Measurements from ENCODE around the gene MCL1. TPM values are rescaled to one million over a fixed set of nuclear protein-coding genes. Genes with fewer than 3 reads are reported as not detected.
A peak's percentile ranks its signal among the peaks of the same experiment; 100 is the strongest.

The MCL1 gene
- total and polyA plus RNA-seq, 10 of the 15 experiments (the other 5 are each of a cell fraction or from before 2014, with no cell fraction given) = 18.1 to 148 (median 86.4) TPM

DNA sequence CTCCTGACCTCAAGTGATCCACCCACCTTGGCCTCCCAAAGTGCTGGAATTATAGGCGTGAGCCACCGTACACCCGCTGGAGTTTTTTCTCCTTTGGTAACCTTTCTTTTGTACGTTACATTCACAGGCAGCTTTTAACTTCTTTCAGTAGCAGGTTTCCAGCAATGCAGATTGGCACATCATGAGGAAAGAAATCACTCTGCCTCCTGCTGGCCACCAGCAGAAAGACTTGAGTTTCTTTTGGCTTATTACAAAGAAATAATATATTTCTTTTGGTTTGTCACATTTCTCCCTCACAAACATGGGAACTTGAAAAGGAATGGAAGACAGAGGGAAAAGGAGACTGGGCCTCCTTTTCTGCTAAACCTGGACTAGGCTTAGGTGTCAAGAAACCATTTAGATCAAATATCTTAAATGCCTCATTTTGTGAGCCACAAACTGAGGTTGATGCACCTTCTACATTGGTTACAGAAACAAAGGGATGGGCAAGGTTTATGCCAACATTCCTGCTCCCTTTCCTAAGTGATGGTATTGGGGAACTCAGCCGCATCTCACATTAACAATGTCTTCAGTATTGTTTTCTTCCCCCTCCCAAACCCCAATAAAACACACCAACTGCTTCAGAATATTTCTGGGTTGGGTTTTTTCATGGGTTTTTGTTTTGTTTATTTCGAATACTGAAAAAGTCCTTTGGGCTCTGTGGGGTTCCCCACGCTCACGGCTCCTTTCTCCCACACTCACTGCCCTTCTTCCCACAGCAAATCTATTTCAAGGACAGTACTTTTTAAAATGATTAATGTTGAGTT, 42.3 kb upstream of the MCL1 start (continued):
- TF ChIP-seq, protein P1, sequence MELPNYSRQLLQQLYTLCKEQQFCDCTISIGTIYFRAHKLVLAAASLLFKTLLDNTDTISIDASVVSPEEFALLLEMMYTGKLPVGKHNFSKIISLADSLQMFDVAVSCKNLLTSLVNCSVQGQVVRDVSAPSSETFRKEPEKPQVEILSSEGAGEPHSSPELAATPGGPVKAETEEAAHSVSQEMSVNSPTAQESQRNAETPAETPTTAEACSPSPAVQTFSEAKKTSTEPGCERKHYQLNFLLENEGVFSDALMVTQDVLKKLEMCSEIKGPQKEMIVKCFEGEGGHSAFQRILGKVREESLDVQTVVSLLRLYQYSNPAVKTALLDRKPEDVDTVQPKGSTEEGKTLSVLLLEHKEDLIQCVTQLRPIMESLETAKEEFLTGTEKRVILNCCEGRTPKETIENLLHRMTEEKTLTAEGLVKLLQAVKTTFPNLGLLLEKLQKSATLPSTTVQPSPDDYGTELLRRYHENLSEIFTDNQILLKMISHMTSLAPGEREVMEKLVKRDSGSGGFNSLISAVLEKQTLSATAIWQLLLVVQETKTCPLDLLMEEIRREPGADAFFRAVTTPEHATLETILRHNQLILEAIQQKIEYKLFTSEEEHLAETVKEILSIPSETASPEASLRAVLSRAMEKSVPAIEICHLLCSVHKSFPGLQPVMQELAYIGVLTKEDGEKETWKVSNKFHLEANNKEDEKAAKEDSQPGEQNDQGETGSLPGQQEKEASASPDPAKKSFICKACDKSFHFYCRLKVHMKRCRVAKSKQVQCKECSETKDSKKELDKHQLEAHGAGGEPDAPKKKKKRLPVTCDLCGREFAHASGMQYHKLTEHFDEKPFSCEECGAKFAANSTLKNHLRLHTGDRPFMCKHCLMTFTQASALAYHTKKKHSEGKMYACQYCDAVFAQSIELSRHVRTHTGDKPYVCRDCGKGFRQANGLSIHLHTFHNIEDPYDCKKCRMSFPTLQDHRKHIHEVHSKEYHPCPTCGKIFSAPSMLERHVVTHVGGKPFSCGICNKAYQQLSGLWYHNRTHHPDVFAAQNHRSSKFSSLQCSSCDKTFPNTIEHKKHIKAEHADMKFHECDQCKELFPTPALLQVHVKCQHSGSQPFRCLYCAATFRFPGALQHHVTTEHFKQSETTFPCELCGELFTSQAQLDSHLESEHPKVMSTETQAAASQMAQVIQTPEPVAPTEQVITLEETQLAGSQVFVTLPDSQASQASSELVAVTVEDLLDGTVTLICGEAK (IDR thresholded peaks at IDR 0.05; ENCODE audit: borderline replicate concordance) = no peak
- TF ChIP-seq PAX5 (IDR thresholded peaks at IDR 0.05; ENCODE audit: borderline replicate concordance, low read depth, low read length) = no peak
- peak; percentile 57 to 74 (median 63); a peak in 5 of 6 replicates for TF ChIP-seq CTCF (IDR thresholded peaks at IDR 0.05 in 2 of 3, conservative IDR thresholded peaks at IDR 0.05 in 1 of 3; ENCODE audit: control insufficient read depth in 2 of 3, extremely low read depth in 1 of 3, insufficient read depth in 1 of 3, low read depth in 3 of 3, low read length in 3 of 3)
- TF ChIP-seq ATF7 (IDR thresholded peaks at IDR 0.05; ENCODE audit: low read depth) = no peak
- no peak for TF ChIP-seq NFYB (IDR thresholded peaks at IDR 0.05; ENCODE audit: insufficient read depth, low read depth, low read length)
- 0 out of 2 replicates have a peak, but pooled peaks have one; percentile 27 for TF ChIP-seq NBN (IDR thresholded peaks at IDR 0.05)
- TF ChIP-seq RFX5 (IDR thresholded peaks at IDR 0.05; ENCODE audit: low read depth, low read length) = no peak
- no peak for TF ChIP-seq SIN3A (IDR thresholded peaks at IDR 0.05; ENCODE audit: low read depth, low read length)
- TF ChIP-seq YBX1 (IDR thresholded peaks at IDR 0.05) = no peak
- TF ChIP-seq, protein P2, sequence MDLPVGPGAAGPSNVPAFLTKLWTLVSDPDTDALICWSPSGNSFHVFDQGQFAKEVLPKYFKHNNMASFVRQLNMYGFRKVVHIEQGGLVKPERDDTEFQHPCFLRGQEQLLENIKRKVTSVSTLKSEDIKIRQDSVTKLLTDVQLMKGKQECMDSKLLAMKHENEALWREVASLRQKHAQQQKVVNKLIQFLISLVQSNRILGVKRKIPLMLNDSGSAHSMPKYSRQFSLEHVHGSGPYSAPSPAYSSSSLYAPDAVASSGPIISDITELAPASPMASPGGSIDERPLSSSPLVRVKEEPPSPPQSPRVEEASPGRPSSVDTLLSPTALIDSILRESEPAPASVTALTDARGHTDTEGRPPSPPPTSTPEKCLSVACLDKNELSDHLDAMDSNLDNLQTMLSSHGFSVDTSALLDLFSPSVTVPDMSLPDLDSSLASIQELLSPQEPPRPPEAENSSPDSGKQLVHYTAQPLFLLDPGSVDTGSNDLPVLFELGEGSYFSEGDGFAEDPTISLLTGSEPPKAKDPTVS (IDR thresholded peaks at IDR 0.05; ENCODE audit: low read depth, low read length) = no peak; the same call in 1 of the 2 replicates
- TF ChIP-seq MTA2 (IDR thresholded peaks at IDR 0.05; ENCODE audit: low read depth) = no peak
- TF ChIP-seq SUZ12 (IDR thresholded peaks at IDR 0.05; ENCODE audit: unreplicated experiment) = no peak
- TF ChIP-seq ZNF207 (IDR thresholded peaks at IDR 0.05; ENCODE audit: borderline replicate concordance) = no peak
- 0 out of 2 replicates have a peak, but pooled peaks have one; percentile 57 for TF ChIP-seq NFIC (IDR thresholded peaks at IDR 0.05; ENCODE audit: low read depth, low read length)
- TF ChIP-seq, protein P3, sequence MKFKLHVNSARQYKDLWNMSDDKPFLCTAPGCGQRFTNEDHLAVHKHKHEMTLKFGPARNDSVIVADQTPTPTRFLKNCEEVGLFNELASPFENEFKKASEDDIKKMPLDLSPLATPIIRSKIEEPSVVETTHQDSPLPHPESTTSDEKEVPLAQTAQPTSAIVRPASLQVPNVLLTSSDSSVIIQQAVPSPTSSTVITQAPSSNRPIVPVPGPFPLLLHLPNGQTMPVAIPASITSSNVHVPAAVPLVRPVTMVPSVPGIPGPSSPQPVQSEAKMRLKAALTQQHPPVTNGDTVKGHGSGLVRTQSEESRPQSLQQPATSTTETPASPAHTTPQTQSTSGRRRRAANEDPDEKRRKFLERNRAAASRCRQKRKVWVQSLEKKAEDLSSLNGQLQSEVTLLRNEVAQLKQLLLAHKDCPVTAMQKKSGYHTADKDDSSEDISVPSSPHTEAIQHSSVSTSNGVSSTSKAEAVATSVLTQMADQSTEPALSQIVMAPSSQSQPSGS (IDR thresholded peaks at IDR 0.05; ENCODE audit: low read length) = no peak
- 0 out of 2 replicates have a peak, but pooled peaks have one; percentile 16 for TF ChIP-seq MEF2A (IDR thresholded peaks at IDR 0.05; ENCODE audit: insufficient read depth, low read depth, low read length)
- no peak for TF ChIP-seq POLR2AphosphoS2 (IDR thresholded peaks at IDR 0.05; ENCODE audit: low read depth, low read length)
- TF ChIP-seq EED (IDR thresholded peaks at IDR 0.05; ENCODE audit: low read depth) = no peak
- TF ChIP-seq CEBPB (IDR thresholded peaks at IDR 0.05; ENCODE audit: borderline replicate concordance in 1 of 2, low read depth in 2 of 2, low read length in 2 of 2) = no peak
- TF ChIP-seq GATAD2B (conservative IDR thresholded peaks at IDR 0.05; ENCODE audit: low read depth) = no peak
- TF ChIP-seq ETV6 (conservative IDR thresholded peaks at IDR 0.05 in 1 of 2, IDR thresholded peaks at IDR 0.05 in 1 of 2; ENCODE audit: borderline replicate concordance in 1 of 2, low read depth in 1 of 2) = no peak
